Activated T-helper 2 cell treated with anti-CD3 and anti-CD28 coated beads, Interferon-gamma antibody, Interleukin-2, Interleukin-4, amounts not matched to agents 10 μg/mL and 5 μg/mL and 100 μg/mL, durations not matched to agents 14 hours and 24 hours and 36 hours (primary cell): Measurements from ENCODE around the gene KMT2C. TPM values are rescaled to one million over a fixed set of nuclear protein-coding genes. Genes with fewer than 3 reads are reported as not detected.

Experiments
- DNase-seq: peaks from one replicate; pipeline ENCODE4 v3.0.0; 2021; ENCODE audit warnings: low spot score
- H3K27ac Mint-ChIP-seq: one replicate; pipeline ENCODE4 v1.8.0; 2021; ENCODE audit warnings: mixed read lengths
- H3K27me3 Mint-ChIP-seq: one replicate; pipeline ENCODE4 v1.8.0; 2021; ENCODE audit warnings: low read depth, mixed read lengths
- H3K36me3 Mint-ChIP-seq: one replicate; pipeline ENCODE4 v1.8.0; 2021; ENCODE audit warnings: low read depth, mixed read lengths
- H3K4me1 Mint-ChIP-seq: one replicate; pipeline ENCODE4 v1.8.0; 2021; ENCODE audit warnings: low read depth, mixed read lengths
- H3K4me3 Mint-ChIP-seq: one replicate; pipeline ENCODE4 v1.8.0; 2021; ENCODE audit warnings: low read depth, mild to moderate bottlenecking, moderate library complexity, mixed read lengths
- H3K9me3 Mint-ChIP-seq: one replicate; pipeline ENCODE4 v1.8.0; 2021; ENCODE audit warnings: mixed read lengths
- intact Hi-C: fragments of 100-400 bp; cut with micrococcal nuclease; formaldehyde crosslinking; loops from one replicate; pipeline ENCODE4 v1.15.1; 2023
- total RNA-seq: library from RNA; stranded (reverse); gene quantifications from 2 replicates; pipeline ENCODE4 v1.2.3, GENCODE V29; 2022

KMT2C gene
- total RNA-seq, 1 donor from 2014 or later: 62.4 TPM

GRCh38 chr7:152128741-152129461 lies 306.9 kb downstream of the KMT2C start:
- DNase-seq: no peak
- H3K27ac Mint-ChIP-seq: no peak overlapping the region
- H3K4me3 Mint-ChIP-seq: no peak overlapping the region
- peaks cover 51% of the 10 kb centered on the region for H3K36me3 Mint-ChIP-seq
- intact Hi-C loops: no loop called here
- H3K27me3 Mint-ChIP-seq: no peaks in the 10 kb centered on the region
- peaks cover 12% of the 10 kb centered on the region for H3K9me3 Mint-ChIP-seq
- no peaks in the 10 kb centered on the region for H3K4me1 Mint-ChIP-seq

DNA sequence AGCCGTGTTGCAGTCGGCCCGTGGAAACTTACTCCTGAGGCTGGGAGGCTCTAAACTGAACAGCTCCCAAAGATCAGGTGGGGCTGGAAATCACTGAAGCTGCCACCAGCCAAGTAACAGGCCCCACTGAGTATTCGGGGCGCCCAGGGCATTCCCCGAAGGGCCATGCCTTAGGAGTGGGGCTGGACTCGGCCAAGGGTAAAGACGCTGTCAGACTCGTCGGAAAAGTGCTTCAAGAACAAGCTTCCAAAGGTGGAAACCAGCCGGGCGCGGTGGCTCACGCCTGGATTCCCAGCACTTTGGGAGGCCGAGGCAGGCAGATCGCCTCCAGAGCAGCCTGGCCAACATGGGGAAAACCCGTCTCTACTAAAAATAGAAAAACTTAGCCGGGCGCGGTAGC lies 307.6 kb downstream of the KMT2C start:
- DNase-seq: no peak
- Mint-ChIP-seq H3K4me3 (no peak overlapping the region), H3K4me1 (no peaks in the 10 kb centered on the region), H3K27me3 (no peaks in the 10 kb centered on the region), H3K27ac (no peak overlapping the region), H3K36me3 (peaks cover 53% of the 10 kb centered on the region), H3K9me3 (peaks cover 12% of the 10 kb centered on the region)
- intact Hi-C loops: no loop called here

DNA sequence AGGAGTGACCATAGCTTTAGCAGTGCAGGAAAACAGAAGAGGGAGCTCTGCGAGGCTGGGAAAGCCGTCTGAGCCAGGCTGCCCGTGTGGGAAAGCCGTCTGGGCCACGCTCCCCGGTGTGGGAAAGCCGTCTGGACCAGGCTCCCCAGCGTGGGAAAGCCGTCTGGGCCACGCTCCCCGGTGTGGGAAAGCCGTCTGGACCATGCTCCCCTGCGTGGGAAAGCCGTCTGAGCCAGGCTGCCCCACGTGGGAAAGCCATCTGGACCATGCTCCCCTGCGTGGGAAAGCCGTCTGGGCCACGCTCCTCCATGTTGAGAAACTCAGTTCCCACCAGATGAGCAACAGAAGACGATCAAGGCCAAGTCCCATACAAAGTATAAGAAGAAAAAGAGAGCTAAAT lies 308.6 kb downstream of the KMT2C start:
- peaks cover 6% of the 10 kb centered on the region for H3K4me1 Mint-ChIP-seq
- DNase-seq: no peak
- H3K4me3 Mint-ChIP-seq: no peak overlapping the region
- intact Hi-C loops: no loop called here
- H3K27me3 Mint-ChIP-seq: no peaks in the 10 kb centered on the region
- H3K36me3 Mint-ChIP-seq: peaks cover 63% of the 10 kb centered on the region
- peaks cover 12% of the 10 kb centered on the region for H3K9me3 Mint-ChIP-seq
- no peak overlapping the region for H3K27ac Mint-ChIP-seq

DNA sequence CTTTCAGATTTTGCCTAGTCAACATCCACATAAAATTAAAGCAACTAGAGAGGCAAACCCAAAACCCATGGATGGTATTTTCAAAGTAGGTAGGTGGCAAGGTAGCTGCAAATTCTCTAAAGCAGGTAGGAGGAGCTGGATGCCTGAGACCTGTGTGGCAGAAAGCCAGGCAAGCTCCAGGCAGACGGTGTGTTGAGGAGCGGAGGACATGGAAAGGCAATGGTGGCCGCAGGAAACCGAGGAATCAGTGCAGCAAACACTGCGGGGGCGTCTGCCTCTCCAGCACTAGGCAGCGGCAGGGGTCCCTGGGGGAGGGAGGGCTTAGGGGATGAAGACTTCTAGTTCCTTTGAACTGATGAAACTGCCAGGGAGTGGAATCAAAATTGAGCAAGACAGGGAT lies 309.1 kb downstream of the KMT2C start:
- peaks cover 12% of the 10 kb centered on the region for H3K9me3 Mint-ChIP-seq
- H3K4me3 Mint-ChIP-seq: no peak overlapping the region
- intact Hi-C loops: no loop called here
- H3K27ac Mint-ChIP-seq: no peak overlapping the region
- peaks cover 68% of the 10 kb centered on the region for H3K36me3 Mint-ChIP-seq
- no peaks in the 10 kb centered on the region for H3K27me3 Mint-ChIP-seq
- H3K4me1 Mint-ChIP-seq: peaks cover 7% of the 10 kb centered on the region
- DNase-seq: no peak

DNA sequence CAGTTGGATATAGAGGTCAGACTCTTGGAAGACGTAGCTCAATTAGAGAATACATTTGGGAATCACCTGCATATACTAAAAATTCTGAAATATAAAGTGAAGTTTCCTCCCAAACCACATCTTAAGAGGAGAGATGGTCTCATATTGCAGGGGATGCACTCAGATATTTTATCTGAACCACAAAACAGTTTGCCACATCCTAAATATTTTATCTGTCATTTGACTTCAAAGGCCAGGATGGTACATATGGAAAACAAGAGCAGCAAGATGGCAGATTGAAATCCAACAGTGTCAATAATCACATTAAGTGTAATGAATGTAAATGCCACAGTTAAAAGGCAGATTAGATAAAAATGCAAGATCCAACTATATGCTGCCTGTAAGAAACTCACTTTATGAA lies 313.3 kb downstream of the KMT2C start:
- H3K4me3 Mint-ChIP-seq: no peak overlapping the region
- peaks cover 7% of the 10 kb centered on the region for H3K4me1 Mint-ChIP-seq
- peaks cover 12% of the 10 kb centered on the region for H3K9me3 Mint-ChIP-seq
- DNase-seq: no peak
- H3K36me3 Mint-ChIP-seq: peaks cover 91% of the 10 kb centered on the region
- H3K27ac Mint-ChIP-seq: no peak overlapping the region
- intact Hi-C loops: no loop called here
- H3K27me3 Mint-ChIP-seq: no peaks in the 10 kb centered on the region

GRCh38 chr7:152121432-152121831 lies 314.4 kb downstream of the KMT2C start:
- Mint-ChIP-seq H3K27ac (no peak overlapping the region), H3K27me3 (no peaks in the 10 kb centered on the region), H3K4me3 (no peak overlapping the region), H3K4me1 (peaks cover 7% of the 10 kb centered on the region), H3K36me3 (peaks cover 82% of the 10 kb centered on the region), H3K9me3 (peaks cover 12% of the 10 kb centered on the region)
- no peak for DNase-seq
- intact Hi-C loops: no loop called here

DNA sequence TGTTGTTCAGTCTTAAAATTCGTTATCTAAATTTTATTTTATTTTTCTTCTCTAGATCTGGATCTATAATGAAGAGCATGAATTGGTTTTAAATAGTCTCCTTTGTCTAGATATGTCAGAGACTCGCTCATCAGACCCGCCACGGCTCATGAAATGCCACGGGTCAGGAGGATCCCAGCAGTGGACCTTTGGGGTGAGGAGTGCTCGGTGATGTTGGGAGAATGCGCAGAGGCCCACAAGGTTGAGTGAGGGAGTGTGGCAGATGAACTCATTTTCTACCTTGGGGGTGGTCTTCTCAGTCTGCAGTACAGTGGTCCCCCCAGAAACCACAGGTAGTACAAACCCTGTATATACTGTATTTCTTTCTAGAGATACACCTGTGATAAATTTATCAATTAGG lies 315.0 kb downstream of the KMT2C start:
- Mint-ChIP-seq H3K4me1 (peaks cover 7% of the 10 kb centered on the region), H3K4me3 (no peak overlapping the region), H3K9me3 (peaks cover 12% of the 10 kb centered on the region), H3K27me3 (no peaks in the 10 kb centered on the region), H3K27ac (no peak overlapping the region), H3K36me3 (peaks cover 81% of the 10 kb centered on the region)
- no peak for DNase-seq
- intact Hi-C loops: no loop called here

DNA sequence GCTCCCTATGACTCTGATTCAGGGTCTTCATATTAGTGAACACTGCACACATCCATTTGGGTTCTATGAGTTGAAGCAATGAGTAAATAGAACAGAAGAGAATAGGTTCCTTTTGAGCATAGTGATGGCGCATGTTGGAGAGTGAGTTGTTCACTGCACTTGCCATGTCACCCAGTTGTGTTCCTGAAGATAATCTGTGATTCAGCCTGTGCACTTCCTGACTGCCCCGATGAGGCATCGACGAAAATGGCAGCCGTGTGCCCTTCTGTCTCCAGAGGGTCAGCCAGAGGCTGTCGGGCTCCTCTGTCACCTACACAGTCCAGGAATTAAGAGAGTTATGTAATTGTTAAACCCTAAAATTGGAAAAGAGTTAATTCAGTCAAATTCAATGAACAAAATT lies 315.6 kb downstream of the KMT2C start:
- Mint-ChIP-seq H3K27ac (no peak overlapping the region), H3K36me3 (peaks cover 75% of the 10 kb centered on the region), H3K4me1 (peaks cover 7% of the 10 kb centered on the region), H3K9me3 (peaks cover 12% of the 10 kb centered on the region), H3K4me3 (no peak overlapping the region), H3K27me3 (no peaks in the 10 kb centered on the region)
- intact Hi-C loops: no loop called here
- no peak for DNase-seq

- no peaks in the 10 kb centered on the region for H3K9me3 Mint-ChIP-seq
- intact Hi-C loops: no loop called here
- H3K27ac Mint-ChIP-seq: no peak overlapping the region
- H3K4me1 Mint-ChIP-seq: peaks cover 2% of the 10 kb centered on the region
- no peak overlapping the region for H3K4me3 Mint-ChIP-seq
- no peaks in the 10 kb centered on the region for H3K27me3 Mint-ChIP-seq
- peaks cover 65% of the 10 kb centered on the region for H3K36me3 Mint-ChIP-seq
- no peak for DNase-seq
Measured at GRCh38 chr7:152117356-152117755, 318.4 kb downstream of the KMT2C start.

DNA sequence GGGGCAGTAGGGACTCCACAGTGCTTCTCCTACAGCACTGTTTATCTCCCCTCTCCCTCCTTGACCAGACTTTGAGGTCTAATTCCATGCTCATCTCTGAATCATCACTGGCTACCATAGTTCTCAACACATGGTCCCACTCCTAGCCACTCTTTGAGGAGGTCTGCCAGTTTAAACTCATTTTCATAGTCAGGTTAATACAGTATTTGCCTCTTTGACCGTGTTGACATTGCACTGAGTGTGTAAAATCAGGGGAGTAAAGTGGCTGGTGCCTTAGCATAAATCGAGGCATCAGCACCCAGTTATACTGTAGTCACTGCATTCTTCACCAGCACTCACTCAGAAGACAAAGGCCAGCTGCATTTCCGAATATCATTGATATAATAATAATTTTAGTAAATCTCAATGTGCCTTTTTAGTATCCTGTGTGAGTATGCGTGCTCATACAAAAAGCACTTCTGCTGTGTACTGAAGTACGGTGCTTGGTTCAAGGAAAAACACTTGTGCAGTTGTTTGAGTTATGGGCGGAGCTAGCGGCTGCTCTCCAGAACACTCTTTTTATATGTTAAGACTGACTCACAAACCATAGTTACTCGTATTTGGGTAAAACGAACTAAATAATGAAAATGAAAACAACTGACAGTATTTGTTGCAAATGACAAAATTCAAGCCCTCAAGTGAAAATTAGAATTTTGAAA lies 320.6 kb downstream of the KMT2C start:
- no peaks in the 10 kb centered on the region for H3K27me3 Mint-ChIP-seq
- no peak for DNase-seq
- no peaks in the 10 kb centered on the region for H3K4me1 Mint-ChIP-seq
- peaks cover 54% of the 10 kb centered on the region for H3K36me3 Mint-ChIP-seq
- no peak overlapping the region for H3K4me3 Mint-ChIP-seq
- H3K9me3 Mint-ChIP-seq: no peaks in the 10 kb centered on the region
- H3K27ac Mint-ChIP-seq: no peak overlapping the region
- intact Hi-C loops: no loop called here

DNA sequence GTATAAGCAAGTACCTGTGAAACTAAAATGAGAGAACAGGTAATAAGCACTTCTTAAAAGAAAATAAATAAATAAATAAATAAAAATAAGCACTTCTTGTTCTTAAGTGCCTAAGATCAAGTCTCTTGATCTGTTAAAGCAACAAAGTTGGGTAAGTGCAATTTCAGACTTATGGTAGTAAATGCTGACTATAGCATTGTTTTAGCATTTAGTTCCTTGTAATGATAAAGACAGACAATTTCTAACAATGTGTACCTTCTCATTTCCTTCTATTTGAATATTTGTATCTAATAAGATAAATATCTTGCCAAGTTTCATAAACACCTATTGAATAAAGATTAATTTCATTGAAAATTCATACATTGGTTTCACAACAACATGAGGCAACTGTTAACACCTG lies 323.0 kb downstream of the KMT2C start:
- H3K27me3 Mint-ChIP-seq: no peaks in the 10 kb centered on the region
- H3K4me1 Mint-ChIP-seq: peaks cover 7% of the 10 kb centered on the region
- no peak overlapping the region for H3K4me3 Mint-ChIP-seq
- H3K9me3 Mint-ChIP-seq: no peaks in the 10 kb centered on the region
- no peak for DNase-seq
- peaks cover 39% of the 10 kb centered on the region for H3K36me3 Mint-ChIP-seq
- H3K27ac Mint-ChIP-seq: no peak overlapping the region
- intact Hi-C loops: no loop called here

GRCh38 chr7:152108359-152108758 lies 327.4 kb downstream of the KMT2C start:
- Mint-ChIP-seq H3K27me3 (no peaks in the 10 kb centered on the region), H3K4me1 (peaks cover 7% of the 10 kb centered on the region), H3K4me3 (no peak overlapping the region), H3K27ac (no peak overlapping the region), H3K36me3 (peaks cover 33% of the 10 kb centered on the region), H3K9me3 (no peaks in the 10 kb centered on the region)
- intact Hi-C loops: no loop called here
- no peak for DNase-seq

DNA sequence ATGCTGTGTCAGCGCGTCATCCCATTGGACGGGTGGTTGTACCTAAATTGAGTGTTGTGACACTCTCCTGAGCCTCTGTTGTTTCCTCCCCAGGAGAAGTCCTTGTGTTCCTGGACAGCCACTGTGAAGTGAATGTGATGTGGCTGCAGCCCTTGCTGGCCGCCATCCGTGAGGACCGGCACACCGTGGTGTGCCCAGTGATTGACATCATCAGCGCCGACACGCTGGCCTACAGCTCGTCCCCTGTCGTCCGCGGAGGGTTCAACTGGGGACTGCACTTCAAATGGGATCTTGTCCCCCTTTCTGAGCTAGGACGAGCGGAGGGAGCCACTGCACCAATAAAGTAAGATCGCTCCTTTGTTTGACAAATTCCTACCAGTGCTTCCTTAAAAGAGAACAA lies 327.9 kb downstream of the KMT2C start:
- no peak overlapping the region for H3K4me3 Mint-ChIP-seq
- H3K9me3 Mint-ChIP-seq: no peaks in the 10 kb centered on the region
- no peak for DNase-seq
- no peak overlapping the region for H3K27ac Mint-ChIP-seq
- H3K36me3 Mint-ChIP-seq: peaks cover 29% of the 10 kb centered on the region
- H3K4me1 Mint-ChIP-seq: peaks cover 7% of the 10 kb centered on the region
- H3K27me3 Mint-ChIP-seq: no peaks in the 10 kb centered on the region
- intact Hi-C loops: no loop called here
